IMR-90 (cell line): ENCODE measurements around the gene RAB11FIP3. TPM values are rescaled to one million over a fixed set of nuclear protein-coding genes. Genes with fewer than 3 reads are reported as not detected.
"Not testable (repeated sequence)": the region's sequence is repeated elsewhere in the genome, so short reads cannot be mapped to it uniquely, and the experiment has no call there.

Experiments
- ATAC-seq: fragments of 200-7000 bp; cut with Tn5 transposase; 2 replicates; pipeline ENCODE4 v1.9.1; 2020; ENCODE audit warnings: low read depth, mild to moderate bottlenecking, moderate library complexity
- BruUV-seq: library from RNA; stranded (reverse); fragments of 400-500 nt; replicated peaks from 2 replicates; lab custom pipeline; 2021; lab: Mats Ljungman, UMichigan
- CTCF ChIA-PET: fragments of 300-600 bp; formaldehyde crosslinking; extraction: SDS; loops from one replicate; lab custom pipeline; 2021; ENCODE audit warnings: antibody characterized with exemption; lab: Yijun Ruan, JAX
- POLR2A ChIA-PET: fragments of 300-600 bp; sonication (Branson Sonifier 250); formaldehyde crosslinking; loops from one replicate; lab custom pipeline; 2022; ENCODE audit warnings: antibody characterized with exemption; ENCODE audit not compliant: unreplicated experiment; lab: Charles Lee
- DNase-seq: peaks from one replicate; pipeline ENCODE4 v3.0.0; 2013
- H2AFZ ChIP-seq: replicated peaks from 2 replicates; pipeline ENCODE3; 2013; ENCODE audit warnings: low read length, mild to moderate bottlenecking; ENCODE audit not compliant: poor library complexity
- H2AK5ac ChIP-seq: 2 replicates; pipeline ENCODE4 v1.6.1; 2013; ENCODE audit warnings: low read depth, low read length, inconsistent platforms
- H2AK9ac ChIP-seq: replicated peaks from 2 replicates; pipeline ENCODE3; 2013; ENCODE audit warnings: mild to moderate bottlenecking, low read depth, low read length, moderate library complexity; ENCODE audit not compliant: poor library complexity
- H2BK120ac ChIP-seq: 2 replicates; pipeline ENCODE4 v1.6.1; 2013; ENCODE audit warnings: low read depth, low read length, inconsistent platforms
- H2BK15ac ChIP-seq: 3 replicates; pipeline ENCODE4 v1.6.1; 2013; ENCODE audit warnings: low read depth, low read length, inconsistent platforms
- H2BK20ac ChIP-seq: 2 replicates; pipeline ENCODE4 v1.6.1; 2013; ENCODE audit warnings: low read depth, mild to moderate bottlenecking, inconsistent platforms, low read length, moderate library complexity
- H2BK5ac ChIP-seq: 2 replicates; pipeline ENCODE4 v1.6.1; 2013; ENCODE audit warnings: mild to moderate bottlenecking, low read depth, low read length, inconsistent platforms; ENCODE audit not compliant: poor library complexity, severe bottlenecking
- H3K14ac ChIP-seq: replicated peaks from 2 replicates; pipeline ENCODE4 v1.6.1; 2013; ENCODE audit warnings: low read depth, low read length, inconsistent platforms
- H3K18ac ChIP-seq: 2 replicates; pipeline ENCODE4 v1.6.1; 2013; ENCODE audit warnings: low read depth, low read length, control low read depth
- H3K23ac ChIP-seq: 2 replicates; pipeline ENCODE4 v1.6.1; 2013; ENCODE audit warnings: low read depth, low read length, inconsistent platforms
- H3K27ac ChIP-seq: 2 replicates; pipeline ENCODE4 v1.5.1; 2013; ENCODE audit warnings: mild to moderate bottlenecking, control low read depth, low read length; ENCODE audit not compliant: insufficient read depth
- H3K27me3 ChIP-seq: 2 replicates; pipeline ENCODE4 v1.6.1; 2013; ENCODE audit warnings: low read length; ENCODE audit not compliant: control insufficient read depth, insufficient read depth
- H3K36me3 ChIP-seq: 2 replicates; pipeline ENCODE4 v1.6.1; 2013; ENCODE audit warnings: low read length, mixed read lengths; ENCODE audit not compliant: control insufficient read depth, insufficient read depth
- H3K4ac ChIP-seq: 2 replicates; pipeline ENCODE4 v1.6.1; 2013; ENCODE audit warnings: low read depth, low read length, inconsistent platforms
- H3K4me1 ChIP-seq: 2 replicates; pipeline ENCODE4 v1.6.1; 2013; ENCODE audit warnings: low read length, mixed read lengths; ENCODE audit not compliant: control insufficient read depth, insufficient read depth
- H3K4me2 ChIP-seq: 2 replicates; pipeline ENCODE4 v1.6.1; 2013; ENCODE audit warnings: low read depth, mild to moderate bottlenecking, control low read depth, low read length, moderate library complexity
- H3K4me3 ChIP-seq: 2 replicates; pipeline ENCODE4 v1.5.1; 2013; ENCODE audit warnings: low read depth, mild to moderate bottlenecking, control low read depth, low read length, moderate library complexity; ENCODE audit not compliant: insufficient read depth
- H3K56ac ChIP-seq: 2 replicates; pipeline ENCODE4 v1.6.1; 2013; ENCODE audit warnings: low read length, inconsistent platforms; ENCODE audit not compliant: insufficient read depth; ENCODE audit errors: extremely low read depth
- H3K79me1 ChIP-seq, 2 experiments: 2 replicates each; pipeline ENCODE4 v1.6.1; 2013; ENCODE audit warnings: low read length in 2 of 2, inconsistent platforms in 1 of 2, low read depth in 1 of 2
- H3K9ac ChIP-seq: 2 replicates; pipeline ENCODE4 v1.6.1; 2013; ENCODE audit warnings: low read depth, low read length, control low read depth
- H3K9me1 ChIP-seq: 2 replicates; pipeline ENCODE4 v1.6.1; 2013; ENCODE audit warnings: low read length, inconsistent platforms; ENCODE audit not compliant: insufficient read depth
- H3K9me3 ChIP-seq: 2 replicates; pipeline ENCODE4 v1.6.1; 2013; ENCODE audit warnings: low read length; ENCODE audit not compliant: control insufficient read depth, insufficient read depth
- H4K20me1 ChIP-seq: 2 replicates; pipeline ENCODE4 v1.6.1; 2013; ENCODE audit warnings: low read length, inconsistent platforms; ENCODE audit not compliant: insufficient read depth
- H4K5ac ChIP-seq: 2 replicates; pipeline ENCODE4 v1.6.1; 2013; ENCODE audit warnings: mild to moderate bottlenecking, low read depth, low read length, control low read depth
- H4K8ac ChIP-seq, 2 experiments: 2 replicates each; pipeline ENCODE4 v1.6.1; 2013; ENCODE audit warnings: low read depth in 2 of 2, low read length in 2 of 2, control low read depth in 1 of 2, inconsistent platforms in 1 of 2
- H4K91ac ChIP-seq: 2 replicates; pipeline ENCODE4 v1.6.1; 2013; ENCODE audit warnings: low read depth, low read length, inconsistent platforms; ENCODE audit not compliant: insufficient read depth
- WGBS, 2 experiments: methylation state at CpG; one replicate each; pipeline versions ENCODE4 v1.1.5 to v1.1.7; 2013; ENCODE audit warnings: missing lambda C conversion rate in 2 of 2; ENCODE audit not compliant: insufficient read length in 1 of 2; ENCODE audit errors: extremely low coverage in 2 of 2; 5-methylcytosine and 5-hydroxymethylcytosine counted together
- dilution Hi-C: fragments of 300-500 bp; cut with HindIII; formaldehyde crosslinking; loops from one replicate; pipeline ENCODE4 v1.14.3; 2018; ENCODE audit warnings: low sequenced_read_pairs; ENCODE audit not compliant: unreplicated experiment
- in situ Hi-C: fragments of 300-500 bp; cut with MboI; formaldehyde crosslinking; loops from 3 replicates; pipeline ENCODE4 v1.14.3; 2019; ENCODE audit warnings: low sequenced_read_pairs, inconsistent platforms, mixed read lengths
- intact Hi-C: fragments of 100-400 bp; cut with micrococcal nuclease; formaldehyde crosslinking; loops from 2 replicates; pipeline ENCODE4 v1.10.0; 2022
- polyA plus RNA-seq, 3 experiments: library from polyadenylated mRNA; depleted of rRNA; stranded (reverse); fragments of >200 nt; gene quantifications; 2 replicates each; pipeline ENCODE4 v1.2.3, GENCODE V29; 2012; ENCODE audit warnings: low replicate concordance in 1 of 3
- total RNA-seq: library from RNA; depleted of rRNA; stranded (reverse); fragments of >200 nt; gene quantifications from 2 replicates; pipeline ENCODE4 v1.2.3, GENCODE V29; 2012

RAB11FIP3 gene
- total and polyA plus RNA-seq, 2 of the 4 experiments (the other 2 are of a cell fraction): 7.5 to 22.5 TPM

DNA sequence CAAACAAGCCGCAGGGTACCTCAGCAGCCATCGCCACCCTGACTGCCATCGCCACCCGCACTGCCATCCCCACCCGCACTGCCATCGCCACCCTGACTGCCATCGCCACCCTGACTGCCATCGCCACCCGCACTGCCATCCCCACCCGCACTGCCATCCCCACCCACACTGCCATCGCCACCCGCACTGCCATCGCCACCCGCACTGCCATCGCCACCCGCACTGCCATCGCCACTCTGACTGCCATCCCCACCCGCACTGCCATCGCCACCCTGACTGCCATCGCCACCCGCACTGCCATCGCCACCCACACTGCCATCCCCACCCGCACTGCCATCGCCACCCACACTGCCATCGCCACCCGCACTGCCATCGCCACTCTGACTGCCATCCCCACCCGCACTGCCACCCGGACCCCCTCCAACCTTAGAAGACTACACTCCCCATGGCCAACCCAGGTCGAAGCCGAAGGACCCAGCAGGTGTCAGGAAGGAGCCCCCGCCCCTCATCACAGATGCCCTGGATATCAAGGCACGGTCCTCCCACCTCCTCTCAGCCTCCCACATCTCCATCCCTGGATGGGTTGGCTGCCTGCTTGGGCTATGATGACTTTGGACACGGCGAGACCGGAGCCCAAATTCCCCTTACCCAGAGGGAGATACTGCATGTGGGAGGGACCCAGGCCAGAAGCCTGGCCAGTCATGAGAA lies 47.2 kb upstream of the RAB11FIP3 start:
- H3K9me3 ChIP-seq, ATAC-seq, H2BK15ac ChIP-seq, BruUV-seq, H3K27me3 ChIP-seq, H3K18ac ChIP-seq, in situ Hi-C loops, H3K23ac ChIP-seq, H2AFZ ChIP-seq, dilution Hi-C loops, POLR2A ChIA-PET, H2BK5ac ChIP-seq, H4K8ac ChIP-seq, DNase-seq, H3K4ac ChIP-seq, H3K27ac ChIP-seq, H4K5ac ChIP-seq, H3K9me1 ChIP-seq, H3K4me2 ChIP-seq, CTCF ChIA-PET, H2BK120ac ChIP-seq, H3K4me3 ChIP-seq, intact Hi-C loops, H3K4me1 ChIP-seq, H4K91ac ChIP-seq, H3K14ac ChIP-seq, H3K9ac ChIP-seq, H3K56ac ChIP-seq, H2BK20ac ChIP-seq, H2AK5ac ChIP-seq: not testable (repeated sequence)
- WGBS, 2 experiments: 93% methylated on average over 20 of the region's 36 CpGs; no CpG with 5 or more reads in 1 of the 2 experiments
- peaks cover 13 to 29% of the 10 kb centered on the region in 2 experiments; a peak in 3 of 4 replicates for H3K79me1 ChIP-seq
- H2AK9ac ChIP-seq: peak overlapping the region; percentile 39
- H4K20me1 ChIP-seq: peaks cover 16% of the 10 kb centered on the region
- H3K36me3 ChIP-seq: peaks cover 38% of the 10 kb centered on the region
